ENCODE data around the gene DNASE1L2. TPM values are rescaled to one million over a fixed set of nuclear protein-coding genes. Genes with fewer than 3 reads are reported as not detected.

DNASE1L2 gene
- total RNA-seq, 1 donor from 2014 or later = 2.1 TPM

- Mint-ChIP-seq H3K4me3 (ENCODE audit: low read depth) (no peak overlapping the region), H3K4me1 (ENCODE audit: low read depth) (no peaks in the 10 kb centered on the region), H3K36me3 (ENCODE audit: insufficient read depth) (peaks cover 9% of the 10 kb centered on the region), H3K27ac (no peak overlapping the region), H3K9me3 (ENCODE audit: low read depth) (no peaks in the 10 kb centered on the region), H3K27me3 (peaks cover 2% of the 10 kb centered on the region)
- no peak for TF ChIP-seq CTCF (IDR thresholded peaks at IDR 0.05; ENCODE audit: unreplicated experiment)
- no peak for DNase-seq (ENCODE audit: low spot score, unreplicated experiment)
Observed at GRCh38 chr16:2242598-2242997, 6.4 kb downstream of the DNASE1L2 start.

DNA sequence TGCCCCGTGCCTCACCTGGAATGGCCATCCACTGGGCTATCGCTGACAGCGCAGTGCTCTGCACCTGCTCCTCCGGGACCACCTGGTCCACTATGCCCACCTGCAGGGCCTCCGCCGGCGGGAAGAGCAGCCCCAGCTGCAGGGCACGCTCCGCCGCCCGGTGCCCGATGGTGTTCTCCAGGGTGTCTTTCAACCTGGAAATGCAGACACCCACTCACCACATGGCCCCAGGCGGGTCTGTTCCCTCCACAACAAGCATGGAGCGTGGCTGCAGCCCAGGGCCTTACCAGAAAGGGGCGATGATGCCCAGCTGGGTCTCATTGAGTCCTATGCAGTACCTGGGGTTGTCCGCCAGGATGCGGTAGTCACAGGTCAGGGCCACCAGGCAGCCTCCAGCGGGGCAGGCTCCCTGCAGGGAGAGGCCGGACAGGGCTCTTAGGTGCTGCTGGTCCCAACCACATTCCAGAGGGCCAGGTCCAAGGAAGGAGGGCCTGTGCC lies 6.8 kb downstream of the DNASE1L2 start:
- H3K36me3 Mint-ChIP-seq (ENCODE audit: insufficient read depth) = peaks cover 9% of the 10 kb centered on the region
- H3K4me3 Mint-ChIP-seq (ENCODE audit: low read depth) = no peak overlapping the region
- H3K27me3 Mint-ChIP-seq = no peaks in the 10 kb centered on the region
- no peak for TF ChIP-seq CTCF (IDR thresholded peaks at IDR 0.05; ENCODE audit: unreplicated experiment)
- no peak for DNase-seq (ENCODE audit: low spot score, unreplicated experiment)
- H3K9me3 Mint-ChIP-seq (ENCODE audit: low read depth) = no peaks in the 10 kb centered on the region
- no peaks in the 10 kb centered on the region for H3K4me1 Mint-ChIP-seq (ENCODE audit: low read depth)
- H3K27ac Mint-ChIP-seq = no peak overlapping the region

DNA sequence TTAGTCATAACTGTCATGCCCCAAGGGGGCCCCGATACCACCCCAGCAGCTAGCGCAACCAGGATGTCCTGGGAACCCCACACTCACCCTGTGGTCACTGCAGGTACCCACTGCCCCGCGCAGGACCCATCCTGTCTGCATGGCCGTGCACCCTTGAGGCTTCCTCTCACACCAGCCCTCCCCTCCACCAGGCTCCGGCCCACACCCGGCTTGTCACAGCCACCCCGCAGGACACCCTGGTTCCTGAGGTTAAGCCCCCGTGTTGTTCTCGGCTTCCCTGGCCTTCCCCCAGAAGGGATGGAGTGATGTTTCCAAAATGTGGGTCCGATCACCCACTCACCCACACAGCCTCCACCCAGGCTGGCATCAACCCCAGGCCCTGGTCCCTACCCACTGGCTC lies 7.5 kb downstream of the DNASE1L2 start:
- H3K4me3 Mint-ChIP-seq (ENCODE audit: low read depth) = no peak overlapping the region
- H3K9me3 Mint-ChIP-seq (ENCODE audit: low read depth) = no peaks in the 10 kb centered on the region
- H3K36me3 Mint-ChIP-seq (ENCODE audit: insufficient read depth) = peaks cover 9% of the 10 kb centered on the region
- H3K27me3 Mint-ChIP-seq = no peaks in the 10 kb centered on the region
- H3K27ac Mint-ChIP-seq = no peak overlapping the region
- DNase-seq (ENCODE audit: low spot score, unreplicated experiment) = no peak
- H3K4me1 Mint-ChIP-seq (ENCODE audit: low read depth) = no peaks in the 10 kb centered on the region
- no peak for TF ChIP-seq CTCF (IDR thresholded peaks at IDR 0.05; ENCODE audit: unreplicated experiment)

- Mint-ChIP-seq H3K27ac (no peak overlapping the region), H3K36me3 (ENCODE audit: insufficient read depth) (peaks cover 9% of the 10 kb centered on the region), H3K9me3 (ENCODE audit: low read depth) (no peaks in the 10 kb centered on the region), H3K27me3 (no peaks in the 10 kb centered on the region), H3K4me3 (ENCODE audit: low read depth) (no peak overlapping the region), H3K4me1 (ENCODE audit: low read depth) (no peaks in the 10 kb centered on the region)
- no peak for DNase-seq (ENCODE audit: low spot score, unreplicated experiment)
- TF ChIP-seq CTCF (IDR thresholded peaks at IDR 0.05; ENCODE audit: unreplicated experiment) = no peak
Observed at GRCh38 chr16:2244301-2244700, 8.1 kb downstream of the DNASE1L2 start.

- DNase-seq (ENCODE audit: low spot score, unreplicated experiment) = no peak
- H3K27ac Mint-ChIP-seq = no peak overlapping the region
- no peaks in the 10 kb centered on the region for H3K9me3 Mint-ChIP-seq (ENCODE audit: low read depth)
- no peaks in the 10 kb centered on the region for H3K27me3 Mint-ChIP-seq
- no peak for TF ChIP-seq CTCF (IDR thresholded peaks at IDR 0.05; ENCODE audit: unreplicated experiment)
- no peak overlapping the region for H3K4me3 Mint-ChIP-seq (ENCODE audit: low read depth)
- H3K36me3 Mint-ChIP-seq (ENCODE audit: insufficient read depth) = peaks cover 4% of the 10 kb centered on the region
- H3K4me1 Mint-ChIP-seq (ENCODE audit: low read depth) = no peaks in the 10 kb centered on the region
Observed at GRCh38 chr16:2244926-2245795, 8.9 kb downstream of the DNASE1L2 start.
